COLO668 (cell line): ENCODE measurements around the gene BBS1.
"Not testable (repeated sequence)": the region's sequence is repeated elsewhere in the genome, so short reads cannot be mapped to it uniquely, and the experiment has no call there.

Experiments used
- DNase-seq: peaks from one replicate; lab custom pipeline; 2025; ENCODE audit not compliant: unreplicated experiment; lab: John Stamatoyannopoulos, UW

The BBS1 gene

DNA sequence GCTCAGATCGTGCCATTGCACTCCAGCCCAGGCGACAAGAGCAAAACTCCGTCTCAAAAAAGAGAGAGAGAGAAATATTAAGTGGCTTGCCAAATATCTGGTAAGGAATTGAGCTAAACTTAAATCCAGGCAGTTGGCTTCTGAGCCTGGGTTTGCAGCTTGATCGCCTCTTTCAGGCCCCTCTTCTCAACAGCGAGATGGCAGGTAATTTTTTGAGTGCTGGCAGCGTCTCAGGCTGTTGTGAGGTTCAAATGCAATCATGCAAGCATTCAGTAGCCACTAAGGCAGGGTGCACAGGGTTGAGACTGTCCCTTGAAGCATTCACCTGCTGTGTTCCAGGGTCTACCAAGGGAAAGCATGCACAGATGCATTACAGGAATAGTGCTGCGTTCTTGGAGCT is 58.6 kb downstream of the BBS1 start:
- DNase-seq = no peak

DNA sequence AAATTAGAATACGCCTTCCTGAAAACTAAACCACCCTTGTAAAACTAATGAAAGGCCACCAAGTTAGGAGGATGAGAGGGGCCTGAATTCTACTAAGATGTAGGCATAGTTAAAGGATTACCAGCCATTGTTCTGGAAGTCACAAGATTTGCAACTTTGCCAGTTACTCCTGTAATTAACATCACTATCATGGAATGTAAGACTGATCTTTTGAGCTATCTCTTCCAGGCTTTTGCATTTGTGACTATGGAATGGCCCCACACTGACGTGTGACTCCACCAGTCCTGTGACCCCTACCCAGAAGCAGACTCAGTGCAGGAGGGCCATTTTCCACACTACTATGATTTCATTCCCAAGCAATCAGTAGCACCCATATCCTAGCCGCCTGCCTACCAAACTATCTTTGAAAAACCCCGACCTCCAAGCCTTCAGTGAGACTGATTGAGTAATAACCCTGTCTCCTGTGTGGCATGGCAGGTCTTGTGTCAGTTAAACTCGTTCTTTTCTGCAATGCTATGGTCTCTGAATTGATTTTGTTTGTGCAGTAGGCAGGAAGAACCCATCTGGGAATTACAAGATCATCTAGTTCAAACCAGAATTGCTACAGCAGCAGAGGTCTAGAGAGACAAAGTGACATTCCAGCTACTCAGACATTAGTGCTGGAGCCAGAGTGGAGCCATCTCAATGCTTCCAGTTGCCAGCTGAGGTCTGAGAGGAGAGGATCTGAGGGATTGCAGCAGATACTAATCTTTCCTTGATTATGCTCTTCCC is 59.8 kb downstream of the BBS1 start:
- no peak for DNase-seq

DNA sequence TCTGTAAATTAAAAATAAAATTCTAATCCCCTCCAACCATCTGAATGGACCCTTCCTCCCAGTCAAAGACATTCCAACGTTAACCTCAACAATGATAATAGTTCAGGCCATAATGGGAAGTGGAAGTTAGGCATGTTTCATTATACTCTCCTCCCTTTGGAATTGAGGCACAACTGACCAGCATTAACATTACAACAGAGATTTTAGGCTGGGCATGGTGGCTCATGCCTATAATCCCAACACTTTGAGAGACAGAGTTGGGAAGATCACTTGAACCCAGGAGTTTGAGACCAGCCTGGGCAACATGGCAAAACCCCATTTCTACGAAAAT is 60.4 kb downstream of the BBS1 start:
- DNase-seq = no peak

DNA sequence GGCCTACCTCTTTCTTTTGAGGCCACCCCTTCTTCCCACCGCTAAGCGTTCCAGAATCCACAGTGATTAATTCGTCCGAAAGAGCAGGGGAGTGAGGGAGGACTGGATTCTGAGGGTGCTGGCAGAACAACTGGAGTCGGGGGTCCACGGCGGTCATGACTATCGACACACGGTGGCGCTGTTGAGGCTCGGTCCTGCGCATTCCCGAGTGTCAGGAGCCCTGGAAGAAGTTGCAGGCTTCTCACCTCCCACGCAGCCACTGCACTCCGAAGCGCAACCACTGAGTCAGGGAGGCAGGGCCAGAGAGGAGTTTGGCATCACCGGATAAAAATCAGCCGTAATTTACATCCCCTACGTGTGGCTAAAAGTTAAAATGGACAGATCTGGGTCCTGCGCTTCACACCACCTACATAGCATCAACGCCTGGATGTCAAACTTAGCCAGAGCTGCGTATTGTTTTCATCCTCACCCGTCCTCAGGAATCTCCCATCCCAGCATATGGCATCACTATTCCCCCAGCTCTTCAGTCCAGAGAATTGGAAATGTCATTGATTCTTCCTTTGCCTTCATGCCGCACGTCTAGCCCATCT is 68.7 kb downstream of the BBS1 start:
- DNase-seq = peak; percentile 58

DNA sequence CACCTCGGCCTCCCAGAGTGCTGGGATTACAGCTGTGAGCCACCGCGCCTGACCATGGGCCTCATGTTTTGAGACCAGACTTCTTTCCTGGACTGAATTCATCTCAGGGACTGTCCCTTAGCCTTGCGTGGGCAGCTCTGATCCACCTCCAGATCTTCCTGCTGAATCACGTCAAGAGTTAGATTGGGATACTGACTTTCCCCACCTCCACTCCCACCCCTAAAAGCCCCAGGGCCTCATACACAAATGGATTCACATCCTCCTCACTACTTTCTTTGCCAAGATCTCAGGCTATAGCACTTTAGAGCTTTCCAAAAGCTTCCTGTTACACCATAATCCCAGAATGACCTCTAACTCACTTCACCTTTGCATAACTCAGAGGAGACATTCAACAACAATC is 70.4 kb downstream of the BBS1 start:
- no peak for DNase-seq

DNA sequence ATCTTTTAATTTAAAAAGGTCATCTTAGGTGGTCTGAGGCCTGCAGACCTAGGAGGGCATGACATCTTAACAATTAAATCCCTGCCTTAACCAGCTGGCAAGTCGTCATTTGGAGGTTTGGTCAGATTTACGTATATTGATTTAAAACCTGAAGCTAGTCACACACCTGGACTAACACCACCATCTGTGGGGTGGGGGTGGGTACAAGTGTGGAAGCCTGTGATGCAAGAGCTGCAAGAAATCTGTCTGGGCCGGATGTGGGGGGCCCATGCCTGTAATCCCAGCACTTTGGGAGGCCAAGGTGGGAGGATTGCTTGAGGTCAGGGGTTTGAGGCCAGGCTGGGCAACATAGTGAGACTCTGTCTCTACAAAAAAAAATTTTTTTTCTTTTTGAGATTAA is 70.8 kb downstream of the BBS1 start:
- DNase-seq = no peak

DNA sequence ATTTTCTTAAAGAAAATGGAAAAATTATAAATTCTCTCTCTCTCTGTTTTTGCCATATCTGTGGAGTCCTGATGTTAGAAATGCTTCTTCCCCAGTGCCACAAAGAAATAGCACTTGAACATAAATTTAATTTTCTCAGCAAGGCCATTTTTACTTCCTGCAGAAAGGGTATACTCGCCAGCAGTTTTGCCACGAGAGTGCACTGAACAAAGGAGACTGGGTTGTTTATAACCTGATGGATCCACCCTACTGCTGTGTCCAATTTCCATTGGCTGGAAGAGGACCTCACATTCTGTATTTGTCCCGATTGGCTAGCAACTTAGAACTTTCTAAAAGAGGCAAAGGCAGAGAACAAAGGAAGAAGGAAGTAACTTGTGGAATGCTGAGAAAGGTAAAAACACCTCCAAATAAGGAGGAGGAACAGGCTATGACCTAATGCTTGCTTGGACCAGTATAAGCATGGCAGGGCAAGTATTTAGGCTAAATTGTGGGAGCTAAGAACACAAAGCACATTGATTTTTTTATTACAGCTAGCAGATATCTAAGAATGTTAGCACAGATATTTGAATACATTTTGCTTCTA is 72.2 kb downstream of the BBS1 start:
- DNase-seq = not testable (repeated sequence)
